HG03064 (cell line): Measurements from ENCODE around the gene CKS2.

Source experiments
- ATAC-seq: cut with Tn5 transposase; IDR thresholded peaks from one replicate; pipeline ENCODE4 v1.9.1; 2021; ENCODE audit warnings: low read depth; ENCODE audit not compliant: unreplicated experiment

Gene CKS2

DNA sequence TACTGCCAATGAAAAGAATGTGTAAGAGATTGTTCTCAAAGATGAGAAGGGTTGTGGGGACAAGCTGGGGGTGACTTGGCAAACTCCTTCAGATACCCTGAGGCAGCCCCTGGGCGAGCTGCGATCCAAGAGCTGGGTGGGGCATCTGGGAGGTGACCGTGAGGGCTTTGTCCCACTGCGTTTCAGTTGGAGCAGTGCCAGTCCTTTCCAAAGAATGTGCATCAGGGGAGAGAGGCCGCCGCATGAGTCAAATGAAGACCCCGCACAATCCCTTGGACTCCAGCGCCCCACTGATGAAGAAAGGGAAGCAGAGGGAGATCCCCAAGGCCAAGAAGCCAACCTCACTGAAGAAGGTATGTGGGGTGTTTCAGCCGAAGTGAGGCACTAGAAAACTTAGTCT is 35.7 kb downstream of the CKS2 start:
- ATAC-seq = no peak

- ATAC-seq = no peak
These were observed 36.7 kb downstream of the CKS2 start for GRCh38 chr9:89347651-89348050.

DNA sequence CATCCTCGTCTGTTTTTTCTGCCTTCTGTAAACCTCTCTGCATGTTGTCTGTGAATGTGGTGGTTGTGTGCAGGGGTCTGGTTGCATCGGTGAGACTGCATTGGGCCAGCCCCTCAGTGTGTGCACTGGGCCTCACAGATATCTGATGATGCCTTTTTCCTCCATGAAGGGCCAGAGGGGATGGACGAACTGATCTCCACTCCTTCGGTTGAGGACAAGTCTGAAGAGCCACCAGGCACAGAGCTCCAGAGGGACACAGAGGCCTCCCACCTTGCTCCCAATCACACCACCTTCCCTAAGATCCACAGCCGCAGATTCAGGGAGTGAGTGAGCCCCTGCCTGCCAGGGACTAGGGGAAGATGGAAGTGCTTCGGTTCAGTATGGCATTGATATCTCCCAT is 38.6 kb downstream of the CKS2 start:
- ATAC-seq = no peak

GRCh38 chr9:89350988-89351557 is 40.1 kb downstream of the CKS2 start:
- ATAC-seq = no peak

DNA sequence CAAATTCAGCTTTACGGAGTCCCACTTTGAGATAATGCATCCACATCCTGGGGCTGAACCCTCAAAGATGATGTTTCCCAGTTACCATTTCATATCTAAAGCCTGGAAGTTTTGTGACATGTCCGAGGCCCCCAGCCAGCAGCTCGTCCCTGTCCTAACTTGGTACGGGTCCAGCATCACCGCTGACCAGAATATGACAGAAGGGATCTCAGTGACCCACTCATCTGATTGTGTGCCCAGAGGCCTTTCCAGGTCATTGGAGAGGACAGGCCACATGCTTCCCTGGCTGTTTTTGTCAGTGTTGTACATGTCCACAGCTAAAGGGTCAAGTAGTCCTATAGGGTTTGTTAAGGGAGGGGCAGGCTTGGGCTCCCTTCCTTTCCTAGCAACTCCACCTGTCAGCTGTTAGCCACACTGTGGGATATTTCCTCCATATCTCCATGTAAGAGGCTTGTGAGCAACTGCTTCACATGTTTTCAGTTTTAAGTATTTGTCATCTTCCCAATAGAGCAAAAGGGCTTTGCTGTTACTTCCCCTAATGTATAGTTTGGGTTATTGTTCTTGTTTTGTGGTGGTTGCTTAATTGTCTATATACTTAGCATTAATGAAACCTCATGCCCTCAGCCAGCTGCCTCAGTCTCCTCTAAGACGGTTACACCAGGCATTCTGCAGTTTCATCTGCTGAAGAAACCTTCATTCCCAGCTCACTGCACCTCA is 40.7 kb downstream of the CKS2 start:
- no peak for ATAC-seq

- no peak for ATAC-seq
These were observed 41.5 kb downstream of the CKS2 start for GRCh38 chr9:89352451-89352850.

DNA sequence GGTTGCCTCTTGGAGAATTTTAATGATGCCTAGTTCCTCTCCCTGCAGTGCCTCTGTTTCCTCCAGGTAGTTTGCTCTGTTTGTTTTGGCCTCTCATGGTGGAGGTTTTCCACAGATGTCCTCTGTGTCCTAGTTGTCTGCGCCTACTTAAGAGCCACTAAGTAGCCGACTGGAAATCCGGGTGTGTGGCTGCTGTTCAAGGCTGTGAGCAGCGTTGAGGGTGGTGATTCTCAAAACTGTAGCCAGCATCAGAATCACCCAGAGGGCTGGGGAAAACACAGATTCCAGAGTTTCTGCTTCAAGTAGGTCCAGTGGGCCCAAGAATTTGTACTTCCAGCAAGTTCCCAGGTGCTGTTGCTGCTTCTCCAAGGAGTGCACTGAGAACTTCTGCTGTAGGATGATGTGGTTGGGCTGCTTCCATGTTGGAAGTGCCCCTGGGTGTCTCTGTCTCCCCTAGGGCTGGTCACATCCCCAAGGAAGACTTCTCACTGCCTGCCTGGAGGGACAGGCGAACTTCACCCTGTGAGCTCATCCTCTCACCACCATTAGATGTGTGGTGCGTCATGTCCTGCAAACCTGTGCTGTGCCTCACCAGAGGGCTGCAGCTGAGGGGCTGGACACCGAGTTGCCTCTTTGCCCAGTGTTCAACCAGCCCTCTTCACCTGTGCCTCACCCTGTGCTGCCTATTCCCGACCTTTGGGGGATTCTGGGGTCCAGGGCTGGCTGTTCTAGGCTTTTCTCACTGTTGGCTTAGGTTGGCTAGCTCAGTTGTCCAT is 42.1 kb downstream of the CKS2 start:
- no peak for ATAC-seq

DNA sequence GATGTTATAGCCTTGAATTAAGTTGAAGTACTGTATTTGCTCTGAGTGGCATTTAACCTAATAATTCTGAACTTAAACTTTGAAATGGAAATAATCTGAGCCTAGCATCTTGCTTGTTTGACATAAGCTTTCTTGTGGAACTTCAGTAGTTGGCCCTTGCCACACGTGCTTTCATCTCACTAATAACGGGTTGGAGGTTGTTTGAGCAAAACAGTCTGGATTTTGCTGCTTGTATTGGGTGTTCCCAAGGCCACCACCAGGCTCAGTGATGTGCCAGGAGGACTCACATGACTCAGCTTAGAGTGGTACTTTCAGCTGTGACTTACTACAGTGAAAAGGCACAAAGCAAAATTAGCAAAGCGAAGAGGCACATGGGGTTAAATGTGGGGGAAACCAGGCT is 43.0 kb downstream of the CKS2 start:
- ATAC-seq = no peak

DNA sequence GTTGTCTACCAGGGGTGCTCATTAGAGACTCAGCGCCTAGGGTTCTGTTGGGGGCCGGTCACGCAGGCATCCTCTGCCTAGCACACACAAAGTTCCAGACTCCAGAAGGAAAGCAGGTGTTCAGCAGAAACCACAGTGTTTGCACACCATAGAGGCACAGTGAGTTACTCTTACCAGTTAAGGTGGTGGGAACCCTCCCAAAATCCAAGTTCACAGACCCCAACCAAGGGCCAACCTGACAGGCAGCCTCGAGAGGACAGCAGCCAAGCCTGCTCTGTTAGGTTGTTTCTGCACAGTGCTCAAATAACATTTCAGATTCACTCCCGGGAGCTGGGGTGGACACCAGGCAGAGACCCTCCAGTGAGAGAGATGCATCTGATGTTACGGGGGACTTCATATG is 43.5 kb downstream of the CKS2 start:
- no peak for ATAC-seq

DNA sequence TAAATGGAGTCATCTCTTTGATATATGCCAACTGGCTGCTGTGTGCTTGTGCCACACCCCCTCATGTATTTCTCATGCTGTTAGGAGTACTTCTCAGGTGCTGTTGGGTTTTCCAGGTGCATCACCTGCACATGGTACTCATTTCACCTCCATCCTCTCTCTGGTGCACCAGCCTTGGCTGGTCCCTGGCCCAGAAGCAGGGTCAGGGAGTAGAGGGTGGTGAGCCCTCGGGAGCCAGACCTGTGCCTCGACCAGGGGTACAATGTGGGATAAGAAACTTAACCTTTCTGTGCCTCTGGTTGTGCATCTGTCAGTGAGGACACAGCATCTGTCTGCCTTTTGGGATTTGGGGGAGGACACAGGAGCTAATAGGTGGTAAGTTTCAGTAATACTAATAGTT is 45.8 kb downstream of the CKS2 start:
- ATAC-seq = no peak

- ATAC-seq = no peak
These were observed 46.6 kb downstream of the CKS2 start for GRCh38 chr9:89357331-89358197.

DNA sequence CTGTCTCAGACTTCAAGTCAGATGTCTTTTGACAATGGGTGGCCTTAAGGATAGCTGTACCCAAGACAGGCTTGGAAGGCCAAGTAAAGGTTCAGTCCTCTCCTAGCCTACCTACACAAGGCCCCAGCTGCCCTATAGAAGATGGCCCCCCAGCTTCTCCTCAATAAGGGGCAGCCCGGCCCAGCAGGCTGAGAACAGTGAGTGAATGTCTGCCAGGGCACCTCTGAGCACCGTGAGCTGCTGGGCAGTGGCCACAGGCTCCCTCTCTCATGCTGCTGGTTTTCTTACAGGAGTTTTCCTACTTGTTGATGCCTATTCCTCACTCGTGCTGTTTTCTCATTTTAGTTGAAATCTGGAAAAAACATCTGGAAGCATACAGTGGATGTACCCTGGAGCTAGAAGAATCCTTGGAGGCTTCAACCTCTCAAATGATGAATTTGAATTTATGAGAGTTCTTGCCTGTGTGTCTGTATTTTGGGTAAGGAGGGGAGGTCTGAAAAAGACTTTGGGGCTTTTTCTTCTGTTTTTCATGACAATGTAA is 47.5 kb downstream of the CKS2 start:
- no peak for ATAC-seq

DNA sequence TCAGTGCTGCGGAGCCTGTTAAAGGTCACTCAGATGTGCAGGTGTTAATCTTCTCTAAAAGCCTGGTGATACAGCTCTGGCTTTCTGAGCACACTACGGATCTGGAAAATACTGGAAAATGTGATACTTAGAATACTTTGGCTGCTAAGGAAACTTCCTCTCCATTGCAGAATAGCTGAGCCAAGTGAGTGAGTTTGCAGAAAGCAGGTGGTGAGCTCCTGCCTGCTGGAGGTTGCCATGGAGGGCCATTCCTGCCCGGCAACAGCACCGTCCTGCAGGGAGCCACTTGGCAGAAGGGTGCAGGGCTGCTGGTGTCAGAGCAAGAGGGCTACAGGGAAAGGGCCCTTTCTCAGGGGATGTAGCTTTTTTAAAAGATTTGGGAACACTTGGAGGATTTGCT is 48.0 kb downstream of the CKS2 start:
- no peak for ATAC-seq

DNA sequence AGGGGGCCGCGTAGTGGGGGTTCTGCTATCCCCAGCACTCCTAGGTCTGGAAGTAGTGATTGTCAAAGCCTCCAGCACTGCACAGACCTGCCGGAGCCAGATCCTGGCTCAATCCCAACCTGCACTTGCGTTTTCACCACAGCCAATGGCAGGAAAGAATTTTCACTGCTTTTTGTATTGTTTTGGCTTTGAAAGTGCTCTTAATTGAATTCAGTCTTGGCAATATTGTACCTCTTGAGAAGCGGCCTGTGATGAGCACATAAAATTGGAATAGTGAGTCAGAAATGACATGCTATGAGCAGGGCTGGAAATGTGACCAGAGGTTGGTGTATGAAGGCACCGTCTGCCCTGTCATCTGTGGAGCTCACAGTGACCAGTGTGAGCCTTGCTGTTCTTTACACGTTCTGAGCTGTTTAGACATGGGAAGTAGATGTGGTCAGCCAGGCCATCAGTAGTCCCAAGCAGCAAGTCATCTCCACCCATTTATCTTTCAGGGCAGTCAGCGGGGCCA is 48.8 kb downstream of the CKS2 start:
- no peak for ATAC-seq

- ATAC-seq = no peak
These were observed 49.5 kb downstream of the CKS2 start for GRCh38 chr9:89360465-89360864.

DNA sequence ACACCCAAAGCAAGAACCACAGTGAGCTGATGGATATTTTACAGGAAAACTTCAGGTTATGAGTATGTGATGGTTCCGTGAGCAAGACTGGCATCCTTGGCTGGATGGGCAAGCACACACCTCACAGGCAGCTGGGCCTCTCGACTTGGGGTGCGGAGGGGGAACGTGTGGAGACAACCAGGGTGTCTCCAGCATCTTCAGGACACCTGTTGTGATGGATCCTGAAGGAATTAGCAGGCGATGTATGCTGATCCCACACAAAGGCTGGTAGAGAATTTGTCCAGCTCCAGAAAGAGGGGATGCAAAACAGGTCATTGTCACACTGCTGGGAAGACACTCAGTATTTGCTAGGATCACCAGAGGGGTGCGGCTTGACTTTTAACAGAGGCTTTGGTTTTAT is 50.0 kb downstream of the CKS2 start:
- ATAC-seq = no peak

- no peak for ATAC-seq
These were observed 51.0 kb downstream of the CKS2 start for GRCh38 chr9:89361816-89362646.

DNA sequence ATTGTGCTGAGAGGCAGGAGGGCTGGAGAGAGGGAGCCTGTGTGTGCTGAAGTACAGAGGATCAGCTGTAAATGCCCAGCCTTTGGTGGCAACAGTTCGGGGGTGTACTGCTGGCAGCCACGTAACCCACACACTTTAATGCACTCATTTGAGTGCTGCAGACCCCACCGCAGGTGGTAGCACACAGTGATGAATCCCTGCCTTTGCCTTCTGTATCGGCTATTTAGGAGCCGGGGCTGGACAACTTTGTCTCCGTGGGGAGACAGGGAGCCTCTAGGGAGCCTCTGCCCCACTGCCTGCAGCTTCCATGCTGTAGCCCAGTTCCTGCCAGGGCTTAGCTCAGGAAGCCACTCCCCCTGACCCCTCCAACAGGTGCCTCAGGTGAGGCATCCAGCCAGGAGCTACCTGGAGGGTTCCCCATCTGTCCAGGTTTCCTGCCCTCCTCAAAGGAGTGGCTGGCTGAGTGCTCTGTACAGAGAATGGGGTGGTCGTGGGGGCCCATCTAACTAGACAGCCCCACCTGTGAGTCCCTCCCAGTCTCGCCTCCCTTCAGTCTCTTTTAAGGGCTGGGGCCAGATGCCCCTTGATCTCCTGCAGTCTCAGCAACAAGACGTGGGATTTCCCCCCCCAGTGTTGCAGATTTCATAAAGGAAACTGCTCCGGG is 51.8 kb downstream of the CKS2 start:
- no peak for ATAC-seq

DNA sequence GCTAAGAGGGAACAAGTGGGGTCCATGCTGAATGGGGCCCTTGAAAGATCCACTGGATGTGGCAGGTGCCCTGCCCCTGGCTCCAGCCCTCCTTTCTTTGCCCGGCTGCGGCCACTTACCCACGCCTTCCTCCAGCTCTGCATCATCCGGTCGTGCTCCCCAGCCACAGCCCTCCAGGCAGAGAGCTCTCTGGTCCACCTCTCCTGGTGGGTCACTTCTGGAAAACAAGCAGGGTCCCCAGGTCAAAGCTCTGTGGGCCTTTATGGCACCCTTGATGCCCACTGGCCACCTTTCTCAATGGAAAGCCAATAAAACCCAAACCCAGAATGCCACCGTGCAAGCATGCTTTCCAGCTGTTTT is 52.3 kb downstream of the CKS2 start:
- no peak for ATAC-seq
